H54 (cell line): ENCODE results near the gene RNF115.
A peak's percentile ranks its signal among the peaks of the same experiment; 100 is the strongest.
"Not testable (repeated sequence)": the region's sequence is repeated elsewhere in the genome, so short reads cannot be mapped to it uniquely, and the experiment has no call there.

Experiments
- DNase-seq: peaks from one replicate; pipeline ENCODE4 v3.0.0; 2011; ENCODE audit warnings: low spot score, mixed read lengths; ENCODE audit not compliant: insufficient read length
- FAIRE-seq: peaks from 3 replicates; lab custom pipeline; 2011; peaks lifted over from hg19 to GRCh38; lab: Jason Lieb, UNC
- POLR2A ChIP-seq: IDR thresholded peaks from 2 replicates; pipeline ENCODE4 v1.6.1; 2011; ENCODE audit warnings: low read depth, mild to moderate bottlenecking, low read length

Gene RNF115

DNA sequence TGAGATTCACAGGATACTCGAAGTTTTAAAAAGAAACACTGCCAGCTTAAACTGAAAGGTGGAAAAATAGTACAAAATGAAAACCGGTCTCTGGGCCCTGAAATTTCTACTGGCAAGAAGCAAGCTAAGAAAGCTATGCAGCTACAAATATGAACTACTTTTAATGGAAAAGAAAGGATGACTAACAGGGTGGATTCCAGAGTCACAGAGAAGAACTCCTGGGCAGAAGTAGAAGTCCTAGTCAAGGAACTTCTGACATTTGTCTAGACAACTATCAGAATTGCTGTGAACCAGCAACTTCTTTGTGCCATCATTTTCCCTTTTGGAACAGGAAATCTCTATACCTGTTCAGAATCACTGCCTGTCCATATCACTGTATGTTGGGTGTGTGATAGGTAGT is 66.5 kb downstream of the RNF115 start:
- no peak for DNase-seq
- FAIRE-seq = no peak
- no peak for TF ChIP-seq POLR2A

- TF ChIP-seq POLR2A = no peak
- no peak for FAIRE-seq
- DNase-seq = peak; percentile 19
These were observed 72.3 kb downstream of the RNF115 start for GRCh38 chr1:145751491-145752037.

- no peak for TF ChIP-seq POLR2A
- FAIRE-seq = no peak
- no peak for DNase-seq
These were observed 73.5 kb downstream of the RNF115 start for GRCh38 chr1:145750426-145750825.

DNA sequence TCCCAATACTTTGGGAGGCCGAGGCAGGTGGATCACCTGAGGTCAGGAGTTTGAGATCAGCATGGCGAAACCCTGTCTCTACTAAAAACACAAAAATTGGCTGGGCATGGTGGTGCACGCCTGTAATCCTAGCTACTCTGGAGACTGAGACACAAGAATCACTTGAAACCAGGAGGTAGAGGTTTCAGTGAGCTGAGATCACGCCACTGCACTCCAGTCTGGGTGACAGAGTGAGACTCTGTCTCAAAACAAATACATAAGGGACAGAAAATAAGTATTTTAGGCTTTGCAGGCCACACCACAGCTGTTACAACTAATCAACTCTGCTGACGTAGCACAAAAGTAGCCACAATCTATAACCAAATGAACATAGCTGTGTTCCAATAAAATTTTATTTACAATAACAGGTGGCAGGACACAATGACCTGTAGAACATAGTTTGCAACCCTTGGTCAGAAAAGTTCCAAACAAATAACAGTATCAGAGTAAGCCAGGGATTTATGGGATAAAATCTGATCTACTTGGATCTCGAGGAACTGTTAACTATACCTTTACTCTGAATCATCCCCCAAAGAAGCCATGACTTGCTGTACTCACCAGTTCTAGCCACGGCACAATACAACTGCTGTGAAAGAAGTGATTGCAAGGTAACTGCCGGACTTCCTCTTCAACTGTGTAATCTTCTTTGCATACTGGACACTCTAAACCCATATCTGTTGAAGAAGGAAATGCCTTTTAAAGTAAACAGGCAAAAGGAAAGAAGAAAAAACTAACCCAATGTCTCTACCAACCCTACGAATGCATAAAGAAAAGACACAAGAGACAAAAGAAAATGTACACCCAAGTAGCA is 76.3 kb downstream of the RNF115 start:
- DNase-seq = no peak
- TF ChIP-seq POLR2A = no peak
- no peak for FAIRE-seq

DNA sequence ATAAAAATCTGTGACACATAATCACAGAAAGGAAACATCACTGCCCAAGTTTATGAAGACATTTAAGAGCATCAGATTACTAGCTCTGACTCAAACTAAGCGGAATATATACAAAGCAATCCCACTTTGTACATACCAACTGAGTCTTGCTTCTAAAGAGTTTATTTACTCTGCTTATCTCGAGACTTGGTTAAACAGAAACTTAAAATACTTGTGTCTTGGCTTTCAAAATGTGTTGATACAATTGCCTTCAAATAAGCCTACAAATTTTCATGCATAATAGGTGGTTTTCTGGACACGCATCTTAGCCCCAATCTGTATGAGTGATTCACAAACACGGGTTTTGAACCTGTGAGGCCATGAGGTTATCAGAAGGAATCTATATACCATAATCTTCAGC is 83.6 kb downstream of the RNF115 start:
- DNase-seq (no peak), FAIRE-seq (no peak)
- TF ChIP-seq POLR2A = no peak

- no peak for TF ChIP-seq POLR2A
- no peak for FAIRE-seq
- no peak for DNase-seq
These were observed 87.7 kb downstream of the RNF115 start for GRCh38 chr1:145736191-145736590.

- no peak for TF ChIP-seq POLR2A
- DNase-seq (no peak), FAIRE-seq (no peak)
These were observed 93.0 kb downstream of the RNF115 start for GRCh38 chr1:145730900-145731299.

GRCh38 chr1:145730467-145730866 is 93.4 kb downstream of the RNF115 start:
- DNase-seq = no peak
- TF ChIP-seq POLR2A = no peak
- FAIRE-seq = no peak

- DNase-seq (no peak), FAIRE-seq (no peak)
- TF ChIP-seq POLR2A = no peak
These were observed 94.0 kb downstream of the RNF115 start for GRCh38 chr1:145729666-145730436.

DNA sequence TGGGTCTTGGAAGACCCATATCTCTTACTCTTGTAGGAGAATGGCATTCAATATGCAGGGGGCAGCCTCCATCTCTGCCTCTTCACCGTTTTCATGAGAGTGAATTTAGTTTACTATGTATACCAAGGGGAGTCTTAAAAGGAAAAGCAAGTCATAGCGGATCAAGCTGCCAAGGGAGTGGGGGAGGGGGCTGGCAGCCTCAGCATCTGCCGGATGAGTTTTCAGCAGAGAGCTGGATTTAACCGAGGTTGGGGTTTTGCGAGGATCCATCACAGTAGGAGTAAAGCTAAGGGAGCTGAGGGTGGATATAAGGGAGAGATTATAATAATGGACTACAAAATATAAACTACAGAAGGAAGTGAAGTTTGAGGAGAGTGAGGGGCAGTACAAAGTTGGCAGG is 94.7 kb downstream of the RNF115 start:
- no peak for DNase-seq

GRCh38 chr1:145726193-145726592 is 97.7 kb downstream of the RNF115 start:
- FAIRE-seq, DNase-seq: not testable (repeated sequence)

More for the DNA sequence above, 94.7 kb downstream of the RNF115 start:
- TF ChIP-seq POLR2A = no peak
- FAIRE-seq = no peak

- no peak for TF ChIP-seq POLR2A
- FAIRE-seq (no peak), DNase-seq (peak; percentile 79)
These were observed 102.8 kb downstream of the RNF115 start for GRCh38 chr1:145720878-145721671.

DNA sequence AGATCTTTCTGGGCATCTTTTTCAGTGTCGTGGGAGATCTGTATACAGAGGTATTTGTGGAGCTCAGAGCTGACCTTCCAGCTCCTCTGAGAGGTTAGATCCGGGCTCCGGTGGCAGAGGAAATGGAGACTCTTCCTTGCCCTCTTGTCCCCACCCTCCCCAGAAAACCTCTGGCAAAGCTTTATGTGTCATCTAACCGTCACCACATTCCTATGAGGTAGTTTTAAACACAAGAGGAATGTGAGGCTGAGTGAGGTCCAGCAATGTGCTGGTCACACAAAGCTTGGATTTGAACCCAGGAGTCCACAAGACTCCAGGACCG is 103.4 kb downstream of the RNF115 start:
- TF ChIP-seq POLR2A = no peak
- FAIRE-seq = peak; percentile 85
- peak; percentile 67 for DNase-seq
